HG02610 (cell line): ENCODE results near the gene CSNK1G1.

Experiments used
- ATAC-seq: cut with Tn5 transposase; IDR thresholded peaks from one replicate; pipeline ENCODE4 v1.9.1; 2021; ENCODE audit warnings: mild to moderate bottlenecking, moderate library complexity; ENCODE audit not compliant: unreplicated experiment

CSNK1G1 gene

GRCh38 chr15:64209680-64210334 is 146.2 kb downstream of the CSNK1G1 start:
- ATAC-seq: no peak

- ATAC-seq: no peak
These were observed 150.8 kb downstream of the CSNK1G1 start for GRCh38 chr15:64205202-64205601.

DNA sequence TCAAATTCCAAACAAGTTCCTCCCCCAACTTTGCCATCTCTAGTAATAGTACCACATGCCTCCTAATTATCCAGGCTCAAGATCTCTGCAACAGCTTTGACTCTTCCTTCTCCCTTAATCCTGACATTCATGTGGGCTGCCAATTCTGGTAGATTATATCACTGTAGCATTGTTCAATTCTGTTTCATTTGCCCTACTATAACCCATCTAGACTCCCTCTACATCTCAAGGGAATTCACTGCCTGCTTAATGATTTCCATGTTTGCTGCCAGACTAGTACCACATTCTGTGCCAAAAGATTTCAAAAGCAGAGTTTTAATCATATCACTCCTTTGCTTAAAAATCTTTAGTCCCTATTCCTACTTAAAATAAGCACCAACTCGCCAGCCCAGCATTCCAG is 158.5 kb downstream of the CSNK1G1 start:
- no peak for ATAC-seq

- no peak for ATAC-seq
These were observed 162.0 kb downstream of the CSNK1G1 start for GRCh38 chr15:64193971-64194370.

DNA sequence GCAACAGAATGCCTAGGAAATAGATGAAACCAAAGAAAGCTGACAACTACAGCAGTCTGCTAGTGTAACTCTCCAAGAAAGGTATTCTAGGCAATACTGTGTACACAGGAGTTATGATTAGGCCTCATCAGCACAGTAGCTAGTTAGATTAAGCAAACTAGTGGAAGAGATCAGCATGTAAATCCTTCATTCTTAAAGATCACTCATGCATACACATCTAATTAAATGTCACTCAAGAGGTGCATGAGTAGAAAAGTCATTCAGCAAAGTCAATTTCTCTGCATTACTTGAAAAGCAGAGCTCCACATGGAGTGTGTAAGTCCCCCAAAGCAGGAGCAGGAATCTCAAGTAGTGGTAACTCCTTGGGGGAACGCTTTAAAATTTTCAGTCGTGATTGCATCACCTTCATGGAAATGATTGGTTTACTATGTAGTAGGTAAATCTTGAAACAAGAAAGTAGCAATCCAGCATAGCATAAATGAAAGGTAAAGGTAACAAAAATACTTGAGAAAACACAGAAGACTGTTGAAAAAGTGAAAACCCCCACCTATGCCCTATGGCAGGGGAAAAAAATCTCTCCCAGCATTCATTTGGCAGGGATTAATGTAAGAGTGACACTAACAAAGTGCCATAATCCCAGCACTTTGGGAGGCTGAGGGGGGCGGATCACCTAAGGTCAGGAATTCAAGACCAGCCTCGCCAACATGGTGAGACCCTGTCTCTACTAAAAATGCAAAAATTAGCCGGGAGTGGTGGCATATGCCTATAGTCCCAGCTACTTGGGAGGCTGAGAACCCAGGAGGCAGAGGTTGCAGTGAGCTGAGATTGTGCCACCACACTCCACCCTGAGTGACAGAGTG is 163.8 kb downstream of the CSNK1G1 start:
- ATAC-seq: no peak

DNA sequence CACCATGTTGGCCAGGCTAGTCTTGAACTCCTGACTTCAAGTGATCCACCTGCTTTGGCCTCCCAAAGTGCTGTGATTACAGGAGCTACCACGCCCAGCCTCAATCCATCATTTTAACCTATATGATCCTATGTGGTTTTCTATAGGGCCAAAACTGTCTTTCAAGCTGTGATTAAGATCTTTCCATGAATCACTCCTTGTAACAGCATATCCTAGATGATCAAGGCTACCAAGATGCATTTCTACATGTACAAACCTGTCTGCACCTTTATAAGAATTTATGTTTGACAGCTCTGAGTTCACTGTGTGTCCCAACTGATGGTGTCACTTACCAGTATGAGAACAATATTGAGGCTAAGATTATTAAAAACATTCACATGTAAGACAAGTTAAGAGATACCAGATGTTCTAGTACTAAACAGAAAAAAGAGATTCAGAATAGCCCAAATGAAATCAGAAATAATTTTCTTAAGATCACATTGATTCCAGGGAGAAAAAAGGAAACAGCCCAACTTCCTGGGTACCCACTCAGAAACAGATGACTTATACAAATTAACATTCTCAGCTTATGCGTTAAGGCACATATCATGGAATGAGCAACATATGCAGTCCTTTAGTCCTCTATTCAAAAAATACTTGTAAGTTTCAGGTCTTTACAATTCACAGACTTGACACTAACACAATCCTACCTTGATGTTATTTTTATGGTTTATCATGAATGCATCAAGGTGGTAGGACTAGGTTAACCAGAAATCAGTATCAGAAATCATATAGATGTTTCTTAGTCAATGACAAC is 168.4 kb downstream of the CSNK1G1 start:
- ATAC-seq: no peak

- ATAC-seq: no peak
These were observed 170.6 kb downstream of the CSNK1G1 start for GRCh38 chr15:64185146-64185911.

DNA sequence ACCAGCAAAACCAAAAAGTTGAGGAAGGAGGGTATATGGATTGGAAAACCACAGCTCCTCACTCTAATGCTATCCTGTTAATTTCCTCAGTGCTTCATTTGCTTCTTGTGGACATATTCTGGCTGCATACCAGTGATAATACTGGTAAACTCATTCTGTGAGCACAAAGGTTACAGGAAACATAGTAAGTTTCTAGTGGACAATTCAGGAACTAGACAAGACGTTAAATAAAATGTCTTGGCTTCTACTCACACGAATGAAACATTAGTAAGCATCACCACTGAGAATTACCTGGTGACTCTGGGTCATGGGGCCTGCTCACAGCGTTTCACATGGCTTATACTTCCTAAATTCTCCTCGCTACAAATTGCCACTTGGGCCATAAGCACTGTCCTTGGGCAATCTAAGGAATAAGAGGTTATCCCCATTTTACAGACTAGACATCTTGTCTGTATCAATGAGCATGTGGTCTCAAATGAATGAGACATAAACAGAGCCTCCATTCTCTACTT is 173.1 kb downstream of the CSNK1G1 start:
- ATAC-seq: no peak

- ATAC-seq: peak; percentile 80
These were observed 175.6 kb downstream of the CSNK1G1 start for GRCh38 chr15:64180235-64180824.

DNA sequence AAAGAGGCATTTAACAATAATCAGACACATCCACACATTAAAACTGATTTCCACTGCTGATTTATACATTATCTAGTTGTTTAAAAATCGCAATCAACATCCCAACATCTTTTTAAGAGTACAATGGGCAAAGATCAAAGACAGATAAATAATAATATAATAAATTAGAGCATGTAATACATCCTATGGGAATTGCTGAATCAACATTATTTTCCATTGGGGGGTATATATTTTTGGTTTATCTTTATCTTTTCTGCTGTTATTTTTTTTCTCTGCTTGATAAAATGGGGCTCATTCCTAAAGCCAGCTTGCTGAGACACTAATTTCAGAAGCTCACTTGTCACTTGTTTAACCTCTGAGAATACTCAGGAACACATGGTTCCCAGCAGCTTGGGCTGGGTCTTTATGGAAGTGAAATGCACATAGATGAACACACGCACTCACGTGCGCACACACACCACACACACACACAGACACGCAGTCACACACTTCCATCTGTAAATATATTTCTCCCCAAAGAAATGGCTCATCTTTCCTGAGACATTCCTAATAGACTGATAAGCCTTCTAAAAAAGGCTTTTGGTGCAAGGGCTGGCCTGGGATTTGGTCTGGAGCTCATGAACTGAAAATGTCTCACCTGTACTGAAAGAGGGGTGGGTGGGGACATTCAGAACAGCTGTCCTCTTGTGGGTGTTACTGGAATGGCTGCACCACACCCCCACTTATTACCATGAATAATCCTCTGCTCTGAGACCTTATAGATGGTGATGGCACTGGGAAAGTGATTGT is 189.7 kb downstream of the CSNK1G1 start:
- no peak for ATAC-seq

DNA sequence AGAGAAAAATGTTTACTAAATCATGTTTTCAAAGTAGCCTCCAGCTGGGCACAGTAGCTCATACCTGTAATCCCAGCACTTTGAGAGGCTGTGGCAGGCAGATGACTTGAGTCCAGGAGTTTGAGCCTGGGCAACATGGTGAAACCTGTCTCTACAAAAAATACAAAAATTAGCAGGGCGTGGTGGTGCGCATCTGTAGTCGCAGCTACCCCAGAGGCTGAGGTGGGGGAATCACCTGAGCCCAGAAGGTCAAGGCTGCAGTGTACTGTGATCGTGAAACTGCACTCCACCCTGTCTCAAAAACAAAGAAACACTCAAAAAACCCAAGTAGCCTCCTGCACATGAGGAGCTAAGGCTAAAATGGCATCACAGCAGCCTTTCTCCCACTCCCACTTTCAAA is 191.5 kb downstream of the CSNK1G1 start:
- no peak for ATAC-seq

- peak; percentile 11 for ATAC-seq
These were observed 192.2 kb downstream of the CSNK1G1 start for GRCh38 chr15:64163659-64164362.

DNA sequence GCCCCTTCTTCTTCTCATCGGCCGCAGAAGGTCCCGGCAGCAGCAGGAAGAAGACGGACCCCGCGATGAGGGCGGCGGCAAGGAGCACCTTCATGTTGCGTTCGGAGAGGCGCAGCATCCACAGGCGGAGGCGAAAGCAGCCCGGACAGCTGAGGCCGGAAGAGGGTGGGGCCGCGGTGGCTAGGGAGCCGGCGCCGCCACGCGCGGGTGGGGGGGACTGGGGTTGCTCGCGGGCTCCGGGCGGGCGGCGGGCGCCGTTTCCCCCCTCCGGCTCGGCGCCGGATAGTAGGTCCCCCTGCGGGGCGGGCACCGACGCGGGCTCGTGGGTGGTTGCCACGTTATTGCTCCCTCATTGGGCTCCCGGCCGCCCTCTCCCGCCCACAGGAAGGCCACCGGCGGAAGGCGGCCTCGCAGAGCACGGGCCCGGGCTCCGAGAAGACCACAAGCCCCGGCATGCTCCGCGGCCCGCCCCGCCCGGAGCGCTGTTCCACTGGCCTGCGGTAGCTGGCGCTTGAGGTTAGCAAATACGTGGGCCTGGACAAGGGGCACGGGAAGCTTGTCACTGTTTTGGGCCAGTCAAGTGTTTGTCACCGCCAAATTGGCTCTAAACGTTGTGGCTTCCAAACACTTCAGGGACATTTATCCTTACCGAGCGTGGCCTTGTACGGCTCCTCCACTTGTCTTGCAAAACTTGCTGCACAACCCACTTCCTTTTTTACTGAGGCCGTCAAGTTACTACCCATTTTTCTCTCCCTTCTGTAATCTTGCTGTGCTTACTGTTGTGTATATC is 192.9 kb downstream of the CSNK1G1 start, which contains the start of gene PPIB:
Gene PPIB, minus strand, starts transcription at position 154 of the 790 bp plus-strand sequence. Its CDS starts 36 bp downstream, at position 118.
- ATAC-seq: peak; percentile 88

DNA sequence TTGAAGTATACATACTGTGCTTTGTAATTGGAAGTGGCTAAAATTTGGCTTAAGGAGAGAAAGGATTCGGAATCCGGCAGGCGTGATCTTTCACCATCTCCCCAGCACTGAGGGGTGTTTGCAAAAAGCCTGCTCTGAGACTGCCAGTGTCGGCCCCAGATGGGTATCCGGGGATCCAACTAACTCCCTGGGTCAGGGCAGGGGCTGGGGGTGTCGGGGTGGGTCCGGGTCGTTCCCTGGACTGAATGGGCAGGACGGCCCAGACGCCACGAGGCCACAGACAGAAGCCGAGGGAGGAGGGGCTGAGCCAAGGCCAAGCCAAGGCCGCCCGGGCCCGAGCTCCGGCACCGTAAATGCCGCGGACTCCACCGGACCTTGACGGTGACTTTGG is 193.5 kb downstream of the CSNK1G1 start:
- ATAC-seq: peak; percentile 20

DNA sequence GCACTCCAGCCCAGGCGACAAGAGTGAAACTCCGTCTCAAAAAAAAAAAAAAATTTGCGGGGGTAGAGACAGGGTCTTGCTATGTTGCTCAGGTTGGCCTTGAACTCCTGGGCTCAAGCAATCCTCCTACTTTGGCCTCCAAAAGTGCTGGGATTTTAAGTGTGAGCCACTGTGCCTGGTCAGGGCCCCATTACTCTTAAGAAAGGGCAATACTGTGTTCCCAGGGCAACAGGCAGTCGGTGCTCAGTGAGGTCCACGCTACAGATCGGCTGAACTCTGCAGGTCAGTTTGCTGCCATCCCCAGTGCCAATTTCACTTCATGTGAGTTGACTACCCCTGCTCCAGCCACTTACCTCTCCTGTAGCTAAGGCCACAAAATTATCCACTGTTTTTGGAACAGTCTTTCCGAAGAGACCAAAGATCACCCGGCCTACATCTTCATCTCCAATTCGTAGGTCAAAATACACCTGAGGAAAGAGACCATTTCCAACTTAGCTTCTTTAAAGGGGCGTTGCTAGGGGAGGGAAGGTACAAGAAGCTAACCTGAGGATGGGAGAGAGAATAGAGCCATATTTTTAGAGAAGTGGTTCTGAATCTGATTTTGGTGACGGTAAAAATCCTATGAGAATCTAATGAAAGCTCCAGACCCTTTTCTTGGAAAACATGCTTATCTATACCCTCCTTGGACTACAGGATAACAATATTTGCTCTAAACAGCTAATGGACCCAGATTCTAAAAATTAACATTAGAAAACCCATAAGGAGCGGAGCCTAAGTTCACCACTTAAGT is 194.1 kb downstream of the CSNK1G1 start:
- no peak for ATAC-seq

- ATAC-seq: no peak
These were observed 197.4 kb downstream of the CSNK1G1 start for GRCh38 chr15:64158363-64159134.
